GM12864 (cell line): Measurements from ENCODE around the gene ADGRL1.
"Not testable (repeated sequence)": the region's sequence is repeated elsewhere in the genome, so short reads cannot be mapped to it uniquely, and the experiment has no call there.

ENCODE experiments used
- DNase-seq: peaks from one replicate; pipeline ENCODE4 v3.0.0-alpha.2; 2011; ENCODE audit warnings: low read depth
- H3K4me3 ChIP-seq: 2 replicates; pipeline ENCODE4 v1.5.1; 2011; ENCODE audit warnings: mild to moderate bottlenecking, low read depth, low read length, control low read depth
- TF ChIP-seq, protein P1 (sequence below): IDR thresholded peaks from 2 replicates; pipeline ENCODE4 v1.5.1; 2011; ENCODE audit warnings: low read depth, mild to moderate bottlenecking, moderate library complexity, low read length, control low read depth, inconsistent platforms; ENCODE audit errors: missing control alignments

ADGRL1 gene

DNA sequence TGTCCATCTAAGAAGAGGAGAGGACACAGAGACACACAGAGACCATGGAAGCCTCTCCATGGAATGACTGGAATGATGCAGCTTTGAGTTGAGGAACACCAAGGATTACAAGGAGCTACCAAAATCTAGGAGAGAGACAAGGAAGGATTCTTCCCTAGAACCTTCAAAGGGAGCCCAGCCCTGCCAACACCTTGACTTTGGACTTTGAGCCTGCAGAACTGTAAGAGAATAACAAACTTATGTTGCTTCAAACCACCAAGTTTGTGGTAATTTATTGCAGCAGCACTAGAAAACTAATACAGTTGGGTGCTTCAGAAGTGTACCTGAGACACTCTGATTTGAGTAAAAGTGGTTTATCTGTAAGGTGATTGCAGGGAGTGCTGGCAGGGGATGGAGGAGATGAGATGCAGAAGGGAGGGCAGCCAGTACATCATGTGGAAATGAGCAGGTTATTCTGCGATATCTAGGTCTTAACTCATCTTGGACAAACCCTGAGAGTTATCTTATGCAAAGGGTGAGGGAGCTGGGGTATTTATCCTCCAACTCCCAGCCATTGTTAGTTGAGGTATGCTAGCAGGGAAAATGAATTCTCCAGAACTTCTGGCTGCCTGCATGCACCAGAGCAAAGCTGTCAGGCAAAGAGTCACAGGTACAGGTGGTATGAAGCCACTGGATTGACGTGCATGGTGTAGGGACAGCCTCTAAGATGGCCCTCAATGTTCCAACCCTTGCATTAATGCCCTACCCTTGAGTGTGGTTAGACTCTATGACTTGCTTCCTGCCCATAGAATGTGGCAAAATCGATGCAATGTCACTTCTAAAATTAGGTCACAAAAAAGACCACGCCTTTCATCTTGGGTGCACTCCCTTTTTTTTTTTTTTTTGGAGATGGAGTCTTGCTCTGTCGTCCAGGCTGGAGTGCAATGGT, 31.3 kb upstream of the ADGRL1 start:
- H3K4me3 ChIP-seq = no peak overlapping the region
- DNase-seq = no peak
- TF ChIP-seq, protein P1, sequence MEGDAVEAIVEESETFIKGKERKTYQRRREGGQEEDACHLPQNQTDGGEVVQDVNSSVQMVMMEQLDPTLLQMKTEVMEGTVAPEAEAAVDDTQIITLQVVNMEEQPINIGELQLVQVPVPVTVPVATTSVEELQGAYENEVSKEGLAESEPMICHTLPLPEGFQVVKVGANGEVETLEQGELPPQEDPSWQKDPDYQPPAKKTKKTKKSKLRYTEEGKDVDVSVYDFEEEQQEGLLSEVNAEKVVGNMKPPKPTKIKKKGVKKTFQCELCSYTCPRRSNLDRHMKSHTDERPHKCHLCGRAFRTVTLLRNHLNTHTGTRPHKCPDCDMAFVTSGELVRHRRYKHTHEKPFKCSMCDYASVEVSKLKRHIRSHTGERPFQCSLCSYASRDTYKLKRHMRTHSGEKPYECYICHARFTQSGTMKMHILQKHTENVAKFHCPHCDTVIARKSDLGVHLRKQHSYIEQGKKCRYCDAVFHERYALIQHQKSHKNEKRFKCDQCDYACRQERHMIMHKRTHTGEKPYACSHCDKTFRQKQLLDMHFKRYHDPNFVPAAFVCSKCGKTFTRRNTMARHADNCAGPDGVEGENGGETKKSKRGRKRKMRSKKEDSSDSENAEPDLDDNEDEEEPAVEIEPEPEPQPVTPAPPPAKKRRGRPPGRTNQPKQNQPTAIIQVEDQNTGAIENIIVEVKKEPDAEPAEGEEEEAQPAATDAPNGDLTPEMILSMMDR = no peak

DNA sequence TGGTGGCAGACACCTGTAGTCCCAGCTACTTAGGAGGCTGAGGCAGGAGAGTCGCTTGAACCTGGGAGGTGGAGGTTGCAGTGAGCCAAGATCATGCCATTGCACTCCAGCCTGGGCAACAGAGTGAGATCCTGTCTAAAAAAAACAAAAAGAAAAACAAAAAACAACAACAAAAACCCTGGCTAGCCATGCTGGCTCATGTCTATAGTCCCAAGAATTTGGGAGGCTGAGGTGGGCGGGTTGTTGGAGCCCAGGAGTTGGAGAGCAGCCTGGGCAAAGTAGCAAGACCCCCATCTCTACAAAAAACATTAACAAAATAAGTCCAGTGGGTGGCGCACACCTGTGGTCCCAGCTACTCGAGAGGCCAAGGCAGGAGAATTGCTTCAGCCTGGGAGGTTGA, 27.0 kb upstream of the ADGRL1 start:
- not testable (repeated sequence) for DNase-seq, H3K4me3 ChIP-seq

DNA sequence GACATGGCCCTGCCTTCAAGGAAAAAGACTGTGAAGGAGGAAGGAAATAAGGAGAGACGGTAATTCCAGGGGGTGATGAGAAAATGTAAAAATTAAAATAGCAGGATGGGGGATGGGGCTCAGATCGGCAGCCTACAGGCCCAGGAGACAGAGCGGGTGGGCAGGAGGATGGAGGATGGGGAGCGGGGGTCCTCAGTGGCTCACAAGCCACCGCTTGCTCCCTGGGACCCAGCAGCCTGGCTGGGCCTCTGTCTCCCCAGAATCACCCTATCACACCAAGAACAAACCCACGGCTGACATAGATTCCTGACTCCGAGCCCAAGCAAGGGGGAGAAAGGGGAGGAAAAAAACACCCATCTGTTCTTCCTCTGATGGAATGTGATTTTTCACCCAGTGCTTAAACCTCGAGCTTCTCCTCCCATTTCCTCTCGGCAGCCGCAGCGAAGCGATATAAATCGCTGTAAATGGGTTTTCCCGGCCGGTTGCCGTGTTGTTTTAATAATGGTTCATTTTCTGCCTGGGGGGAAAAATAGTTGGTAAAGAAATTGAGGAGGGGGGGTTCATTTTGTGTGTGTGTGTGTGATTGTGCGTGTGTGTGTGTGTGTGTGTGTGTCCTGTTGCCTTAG, 22.6 kb upstream of the ADGRL1 start:
- not testable (repeated sequence) for DNase-seq, H3K4me3 ChIP-seq

DNA sequence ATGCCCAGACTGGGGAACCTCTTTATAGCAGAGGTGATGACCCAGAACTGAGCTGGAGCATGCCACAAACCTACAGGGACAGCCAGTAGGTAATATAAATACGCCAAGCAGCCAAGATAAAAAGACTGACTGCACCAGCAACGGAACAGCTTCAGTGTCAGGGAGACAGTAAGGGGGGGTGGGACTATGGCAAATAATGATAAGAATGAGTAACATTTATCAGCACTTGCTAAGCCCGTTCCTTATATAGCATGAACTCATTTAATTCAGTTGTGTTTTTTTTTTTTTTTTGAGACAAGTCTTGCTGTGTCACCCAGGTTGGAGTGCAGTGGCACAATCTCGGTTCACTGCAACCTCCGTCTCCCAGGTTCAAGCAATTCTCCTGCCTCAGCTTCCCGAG, 20.5 kb upstream of the ADGRL1 start:
- not testable (repeated sequence) for DNase-seq, H3K4me3 ChIP-seq

DNA sequence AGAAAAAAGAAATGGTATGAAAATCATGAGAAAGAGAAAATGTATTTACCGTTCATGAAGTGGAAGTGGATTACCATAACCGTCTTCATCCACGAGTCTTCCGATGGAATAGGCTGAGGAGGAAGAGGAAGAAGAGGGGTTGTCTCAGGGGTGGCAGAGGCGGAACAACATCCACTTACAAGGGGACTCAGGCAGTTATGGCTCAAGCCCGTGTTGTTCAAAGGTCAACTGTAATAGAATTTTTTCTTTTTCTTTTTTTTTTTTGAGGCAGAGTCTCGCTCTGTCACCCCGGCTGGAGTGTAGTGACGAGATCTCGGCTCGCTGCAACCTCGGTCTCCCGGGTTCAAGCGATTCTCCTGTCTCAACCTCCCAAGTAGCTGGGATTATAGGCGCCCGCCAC, 16.9 kb upstream of the ADGRL1 start:
- TF ChIP-seq, protein P1 = no peak
- no peak for DNase-seq
- H3K4me3 ChIP-seq = no peak overlapping the region

DNA sequence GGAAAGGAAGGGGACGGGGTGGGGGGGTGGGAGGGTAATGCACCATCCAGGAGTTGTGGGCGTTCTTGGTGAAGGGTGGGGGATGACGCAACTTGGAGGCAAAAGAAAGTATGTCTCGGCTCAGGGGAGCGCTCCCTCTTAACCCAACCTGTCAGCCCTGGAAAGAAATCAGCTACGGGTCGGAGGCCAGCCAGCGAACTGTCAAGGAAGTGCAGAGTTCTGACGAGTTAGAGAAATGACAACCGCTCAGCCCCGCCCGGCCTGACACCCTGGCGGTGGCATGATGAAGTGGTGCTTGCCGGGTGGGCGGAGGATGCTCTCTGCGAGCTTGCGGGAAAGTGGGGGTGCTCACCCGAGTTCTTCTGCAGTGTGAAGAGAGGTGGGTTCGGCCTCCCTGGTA, 15.4 kb upstream of the ADGRL1 start:
- DNase-seq, H3K4me3 ChIP-seq: not testable (repeated sequence)

DNA sequence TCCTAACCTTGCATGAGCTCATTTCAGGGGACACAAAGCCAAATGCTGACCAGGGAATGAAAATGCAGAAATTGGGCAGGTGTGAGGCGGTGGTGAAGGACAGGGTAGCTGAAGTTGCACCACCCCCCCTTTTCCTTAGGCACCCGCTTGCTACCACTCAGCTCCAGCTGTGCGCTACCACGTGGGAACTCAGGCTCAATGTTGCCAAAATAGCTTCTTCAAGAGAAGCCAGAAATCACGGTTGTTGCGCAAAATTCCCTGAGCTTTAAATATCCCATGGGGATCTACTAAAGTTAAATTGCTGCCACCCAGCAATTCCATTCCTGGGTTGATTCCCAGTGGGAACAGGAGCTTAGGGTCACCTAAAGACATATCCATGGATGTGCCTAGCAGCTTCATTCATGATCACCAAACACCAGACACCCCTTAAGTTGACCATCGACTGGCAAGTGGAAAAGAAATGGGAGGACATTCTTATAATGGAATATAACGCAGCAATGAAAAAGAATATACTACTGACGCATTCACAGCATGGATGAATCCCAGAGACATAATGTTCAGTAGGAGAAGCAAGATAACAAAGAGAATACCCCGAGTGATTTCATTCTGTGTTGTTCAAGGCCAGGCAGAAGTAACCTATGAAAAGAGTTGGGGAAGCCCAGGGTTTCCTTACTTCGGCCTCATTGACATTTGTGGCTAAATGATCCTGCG, 12.8 kb upstream of the ADGRL1 start:
- DNase-seq = no peak
- TF ChIP-seq, protein P1 = no peak
- no peak overlapping the region for H3K4me3 ChIP-seq

More for the DNA sequence above, 15.4 kb upstream of the ADGRL1 start:
- TF ChIP-seq, protein P1 = peak; percentile 58

DNA sequence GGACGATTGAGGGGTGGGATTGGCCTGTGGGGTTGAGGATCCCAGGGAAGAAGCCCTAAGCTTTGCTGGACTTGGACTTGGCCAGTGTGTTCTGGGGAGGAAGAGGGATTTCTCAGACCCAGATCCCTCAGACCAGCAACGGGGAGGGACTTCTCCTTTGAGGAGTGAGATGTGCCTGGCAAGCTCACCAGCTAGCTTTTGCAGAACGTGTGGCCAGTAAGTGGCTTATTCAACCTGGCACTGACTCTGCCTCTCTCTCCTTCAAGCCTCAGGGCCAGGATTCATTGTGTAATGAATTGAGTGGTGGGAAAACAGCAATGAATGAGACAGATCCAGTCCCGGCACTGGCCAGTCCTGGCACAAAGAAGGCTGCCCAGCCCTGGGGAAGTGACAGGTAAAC, 11.9 kb upstream of the ADGRL1 start:
- H3K4me3 ChIP-seq, DNase-seq: not testable (repeated sequence)

DNA sequence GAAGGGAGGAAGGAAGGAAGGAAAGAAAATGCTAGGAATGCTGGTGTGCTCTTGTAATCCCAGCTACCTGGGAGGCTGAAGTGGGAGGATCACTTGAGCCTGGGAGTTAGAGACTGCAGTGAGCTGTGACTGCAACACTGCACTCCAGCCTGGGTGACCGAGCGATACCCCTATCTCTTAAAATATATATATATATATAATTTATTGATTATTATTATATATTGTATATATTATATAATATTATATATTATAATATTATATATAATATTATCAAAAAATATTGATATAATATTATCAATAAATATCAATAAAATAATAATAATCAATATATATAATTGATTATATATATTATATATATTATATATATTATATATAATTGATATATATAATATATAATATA, 8.6 kb upstream of the ADGRL1 start:
- H3K4me3 ChIP-seq = no peak overlapping the region
- DNase-seq = no peak
- TF ChIP-seq, protein P1 = no peak

DNA sequence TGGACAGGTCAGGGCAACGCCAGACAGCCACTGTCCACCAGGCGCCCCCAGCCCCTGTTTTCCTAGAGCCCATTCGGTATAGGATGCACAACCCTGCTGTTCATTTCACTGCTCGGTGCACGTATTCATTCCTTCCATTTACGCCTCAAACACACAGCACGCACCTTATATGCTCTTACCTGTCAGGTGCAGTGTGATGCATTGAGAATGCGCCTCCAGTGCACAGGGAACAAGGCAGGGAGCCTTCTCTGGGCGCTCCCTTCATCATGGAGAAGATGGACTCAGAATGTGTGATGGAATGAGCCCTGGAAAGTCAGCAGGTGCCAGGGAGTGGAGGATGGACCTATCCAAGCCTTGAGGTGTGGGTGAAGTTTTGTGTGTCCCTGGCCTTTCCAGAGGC, 4.2 kb upstream of the ADGRL1 start:
- H3K4me3 ChIP-seq, DNase-seq: not testable (repeated sequence)

DNA sequence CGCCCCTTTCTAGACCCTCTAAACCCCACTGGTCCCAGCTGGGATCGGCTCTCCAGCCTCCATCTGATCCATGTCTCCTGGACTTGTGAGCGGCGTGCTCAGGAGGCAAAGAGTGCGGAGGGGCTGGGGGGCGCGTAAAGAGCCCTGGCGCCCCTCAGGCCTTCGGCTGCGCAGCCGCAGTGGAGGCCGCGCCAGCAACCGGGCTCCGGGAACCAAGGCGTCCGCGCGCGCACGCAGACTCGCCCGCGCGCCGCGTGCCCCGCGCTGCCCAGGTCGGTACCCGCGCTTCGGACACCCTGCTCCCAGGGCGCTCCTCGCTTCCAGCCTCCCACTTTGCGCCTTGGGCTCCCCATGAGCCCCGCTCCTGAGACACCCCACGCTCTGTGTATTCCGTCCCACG, 3.4 kb upstream of the ADGRL1 start:
- DNase-seq, H3K4me3 ChIP-seq: not testable (repeated sequence)

DNA sequence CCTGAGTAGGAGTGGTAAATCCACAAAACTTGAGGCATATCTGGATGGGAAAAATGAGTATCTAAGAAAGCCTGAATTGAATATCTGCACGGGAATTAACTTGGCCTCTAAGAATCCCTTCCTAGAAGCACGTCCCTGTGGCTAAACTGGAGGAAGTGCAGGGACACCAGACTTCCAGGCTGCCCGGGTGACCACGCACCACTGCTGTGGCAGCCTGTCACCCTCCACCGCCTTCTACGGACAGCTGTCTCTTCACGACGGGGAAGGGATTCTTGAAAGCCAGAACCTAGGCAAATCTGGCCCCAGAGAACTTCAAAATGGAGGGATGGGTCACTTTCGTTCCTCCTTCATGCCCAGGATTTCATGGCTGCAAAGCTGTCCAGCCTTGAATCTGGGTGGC, 2.5 kb upstream of the ADGRL1 start:
- H3K4me3 ChIP-seq, DNase-seq: not testable (repeated sequence)
